ENCODE data around the gene ANKH. TPM values are rescaled to one million over a fixed set of nuclear protein-coding genes. Genes with fewer than 3 reads are reported as not detected.

Gene ANKH
- polyA plus RNA-seq, 1 donor from 2014 or later = 9.9 TPM

- no peak overlapping the region for H3K4me2 ChIP-seq (ENCODE audit: low read length)
- no peaks in the 10 kb centered on the region for H3F3A ChIP-seq (ENCODE audit: insufficient read depth, low read length, poor library complexity, severe bottlenecking)
- no peaks in the 10 kb centered on the region for H4K20me1 ChIP-seq (ENCODE audit: insufficient read depth)
- H3K9me2 ChIP-seq (ENCODE audit: insufficient read depth, low read length) = no peaks in the 10 kb centered on the region
- H3K27ac ChIP-seq (ENCODE audit: low read length) = no peak overlapping the region
- H3K9me3 ChIP-seq (ENCODE audit: low read length) = no peaks in the 10 kb centered on the region
- peaks cover 33% of the 10 kb centered on the region for H3K79me2 ChIP-seq (replicated peaks; ENCODE audit: insufficient read depth, low read length)
- H3K4me3 ChIP-seq (ENCODE audit: low read length) = no peak overlapping the region
- no peaks in the 10 kb centered on the region for H3K27me3 ChIP-seq (ENCODE audit: insufficient read depth, low read depth, low read length)
- H2AFZ ChIP-seq (ENCODE audit: low read depth, low read length) = no peak overlapping the region
- no peaks in the 10 kb centered on the region for H3K36me3 ChIP-seq (ENCODE audit: insufficient read depth, low read length)
- TF ChIP-seq MXI1 (conservative IDR thresholded peaks at IDR 0.05; ENCODE audit: poor library complexity, severe bottlenecking) = no peak
- TF ChIP-seq SMC3 (conservative IDR thresholded peaks at IDR 0.05; ENCODE audit: poor library complexity) = no peak
- no peak for TF ChIP-seq TAF1 (IDR thresholded peaks at IDR 0.05; ENCODE audit: low read depth)
- TF ChIP-seq REST (IDR thresholded peaks at IDR 0.05; ENCODE audit: borderline replicate concordance) = no peak
- TF ChIP-seq EP300 (conservative IDR thresholded peaks at IDR 0.05; ENCODE audit: poor library complexity, severe bottlenecking) = no peak
- TF ChIP-seq, protein P1, sequence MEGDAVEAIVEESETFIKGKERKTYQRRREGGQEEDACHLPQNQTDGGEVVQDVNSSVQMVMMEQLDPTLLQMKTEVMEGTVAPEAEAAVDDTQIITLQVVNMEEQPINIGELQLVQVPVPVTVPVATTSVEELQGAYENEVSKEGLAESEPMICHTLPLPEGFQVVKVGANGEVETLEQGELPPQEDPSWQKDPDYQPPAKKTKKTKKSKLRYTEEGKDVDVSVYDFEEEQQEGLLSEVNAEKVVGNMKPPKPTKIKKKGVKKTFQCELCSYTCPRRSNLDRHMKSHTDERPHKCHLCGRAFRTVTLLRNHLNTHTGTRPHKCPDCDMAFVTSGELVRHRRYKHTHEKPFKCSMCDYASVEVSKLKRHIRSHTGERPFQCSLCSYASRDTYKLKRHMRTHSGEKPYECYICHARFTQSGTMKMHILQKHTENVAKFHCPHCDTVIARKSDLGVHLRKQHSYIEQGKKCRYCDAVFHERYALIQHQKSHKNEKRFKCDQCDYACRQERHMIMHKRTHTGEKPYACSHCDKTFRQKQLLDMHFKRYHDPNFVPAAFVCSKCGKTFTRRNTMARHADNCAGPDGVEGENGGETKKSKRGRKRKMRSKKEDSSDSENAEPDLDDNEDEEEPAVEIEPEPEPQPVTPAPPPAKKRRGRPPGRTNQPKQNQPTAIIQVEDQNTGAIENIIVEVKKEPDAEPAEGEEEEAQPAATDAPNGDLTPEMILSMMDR (IDR thresholded peaks at IDR 0.05; ENCODE audit: poor library complexity, severe bottlenecking) = no peak
- no peak for TF ChIP-seq POLR2AphosphoS5 (IDR thresholded peaks at IDR 0.05)
- no peak for TF ChIP-seq RAD21 (conservative IDR thresholded peaks at IDR 0.05)
- no peak for TF ChIP-seq EZH2 (IDR thresholded peaks at IDR 0.05; ENCODE audit: borderline replicate concordance, insufficient read depth, low read length, poor library complexity, severe bottlenecking)
- no peak overlapping the region for H3K9ac ChIP-seq (ENCODE audit: low read length)
Measured at GRCh38 chr5:14667770-14668169, 203.8 kb downstream of the ANKH start.

DNA sequence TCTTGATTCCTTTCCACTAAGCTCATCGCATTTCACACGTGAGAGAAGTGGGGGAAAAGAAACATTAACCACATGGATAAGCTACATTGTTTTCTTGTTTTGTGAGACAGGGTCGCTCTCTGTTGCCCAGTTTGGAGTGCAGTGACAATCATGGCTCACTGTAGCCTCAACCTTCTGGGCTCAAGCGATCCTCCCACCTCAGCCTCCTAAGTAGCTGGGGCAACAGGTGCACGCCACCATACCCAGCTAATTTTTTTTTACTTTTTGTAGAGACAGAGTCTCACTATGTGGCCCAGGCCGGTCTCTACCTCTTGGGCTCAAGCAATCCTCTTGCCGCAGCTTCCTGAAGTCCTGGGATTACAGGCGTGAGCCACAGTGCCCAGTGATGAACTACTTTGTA, 204.3 kb downstream of the ANKH start:
- H3K9ac ChIP-seq (ENCODE audit: low read length) = no peak overlapping the region
- H3K4me2 ChIP-seq (ENCODE audit: low read length) = no peak overlapping the region
- peaks cover 33% of the 10 kb centered on the region for H3K79me2 ChIP-seq (replicated peaks; ENCODE audit: insufficient read depth, low read length)
- no peak overlapping the region for H3K27ac ChIP-seq (ENCODE audit: low read length)
- no peak overlapping the region for H2AFZ ChIP-seq (ENCODE audit: low read depth, low read length)
- H3K9me3 ChIP-seq (ENCODE audit: low read length) = no peaks in the 10 kb centered on the region
- no peak overlapping the region for H3K4me3 ChIP-seq (ENCODE audit: low read length)
- no peaks in the 10 kb centered on the region for H3K9me2 ChIP-seq (ENCODE audit: insufficient read depth, low read length)
- H3K36me3 ChIP-seq (ENCODE audit: insufficient read depth, low read length) = no peaks in the 10 kb centered on the region
- no peaks in the 10 kb centered on the region for H3F3A ChIP-seq (ENCODE audit: insufficient read depth, low read length, poor library complexity, severe bottlenecking)
- TF ChIP-seq REST (IDR thresholded peaks at IDR 0.05; ENCODE audit: borderline replicate concordance) (no peak), SMC3 (conservative IDR thresholded peaks at IDR 0.05; ENCODE audit: poor library complexity) (no peak), EZH2 (IDR thresholded peaks at IDR 0.05; ENCODE audit: borderline replicate concordance, insufficient read depth, low read length, poor library complexity, severe bottlenecking) (no peak)
- H3K27me3 ChIP-seq (ENCODE audit: insufficient read depth, low read depth, low read length) = no peaks in the 10 kb centered on the region
- no peaks in the 10 kb centered on the region for H4K20me1 ChIP-seq (ENCODE audit: insufficient read depth)

Data from neural cell (in vitro differentiated cells).